ENCODE data around the gene CEACAM16.

- TF ChIP-seq CTCF (conservative IDR thresholded peaks at IDR 0.05; ENCODE audit: low read length) (no peak), EZH2phosphoT487 (IDR thresholded peaks at IDR 0.05; ENCODE audit: borderline replicate concordance, low read depth, low read length) (no peak)
These were observed 4.6 kb downstream of the CEACAM16 start for GRCh38 chr19:44703336-44704078.

All from OCI-LY7 (cell line).